Choroid plexus epithelial cell (primary cell): Measurements from ENCODE around the gene TTC28.
A peak's percentile ranks its signal among the peaks of the same experiment; 100 is the strongest.
"Not testable (repeated sequence)": the region's sequence is repeated elsewhere in the genome, so short reads cannot be mapped to it uniquely, and the experiment has no call there.

Experiments
- DNase-seq: peaks from one replicate; pipeline ENCODE4 v3.0.0-alpha.2; 2010; ENCODE audit warnings: low read depth
- H3K4me3 ChIP-seq: 2 replicates; pipeline ENCODE4 v1.5.1; 2011; ENCODE audit warnings: low read depth, mild to moderate bottlenecking, control low read depth, low read length, moderate library complexity
- TF ChIP-seq, protein P1 (sequence below): conservative IDR thresholded peaks from 2 replicates; pipeline ENCODE4 v1.5.1; 2011; ENCODE audit warnings: low read depth, mild to moderate bottlenecking, control low read depth, inconsistent platforms, low read length, moderate library complexity

Gene TTC28

GRCh38 chr22:28548406-28548805, 131.2 kb downstream of the TTC28 start:
- H3K4me3 ChIP-seq = no peak overlapping the region
- DNase-seq = no peak
- TF ChIP-seq, protein P1, sequence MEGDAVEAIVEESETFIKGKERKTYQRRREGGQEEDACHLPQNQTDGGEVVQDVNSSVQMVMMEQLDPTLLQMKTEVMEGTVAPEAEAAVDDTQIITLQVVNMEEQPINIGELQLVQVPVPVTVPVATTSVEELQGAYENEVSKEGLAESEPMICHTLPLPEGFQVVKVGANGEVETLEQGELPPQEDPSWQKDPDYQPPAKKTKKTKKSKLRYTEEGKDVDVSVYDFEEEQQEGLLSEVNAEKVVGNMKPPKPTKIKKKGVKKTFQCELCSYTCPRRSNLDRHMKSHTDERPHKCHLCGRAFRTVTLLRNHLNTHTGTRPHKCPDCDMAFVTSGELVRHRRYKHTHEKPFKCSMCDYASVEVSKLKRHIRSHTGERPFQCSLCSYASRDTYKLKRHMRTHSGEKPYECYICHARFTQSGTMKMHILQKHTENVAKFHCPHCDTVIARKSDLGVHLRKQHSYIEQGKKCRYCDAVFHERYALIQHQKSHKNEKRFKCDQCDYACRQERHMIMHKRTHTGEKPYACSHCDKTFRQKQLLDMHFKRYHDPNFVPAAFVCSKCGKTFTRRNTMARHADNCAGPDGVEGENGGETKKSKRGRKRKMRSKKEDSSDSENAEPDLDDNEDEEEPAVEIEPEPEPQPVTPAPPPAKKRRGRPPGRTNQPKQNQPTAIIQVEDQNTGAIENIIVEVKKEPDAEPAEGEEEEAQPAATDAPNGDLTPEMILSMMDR = no peak

DNA sequence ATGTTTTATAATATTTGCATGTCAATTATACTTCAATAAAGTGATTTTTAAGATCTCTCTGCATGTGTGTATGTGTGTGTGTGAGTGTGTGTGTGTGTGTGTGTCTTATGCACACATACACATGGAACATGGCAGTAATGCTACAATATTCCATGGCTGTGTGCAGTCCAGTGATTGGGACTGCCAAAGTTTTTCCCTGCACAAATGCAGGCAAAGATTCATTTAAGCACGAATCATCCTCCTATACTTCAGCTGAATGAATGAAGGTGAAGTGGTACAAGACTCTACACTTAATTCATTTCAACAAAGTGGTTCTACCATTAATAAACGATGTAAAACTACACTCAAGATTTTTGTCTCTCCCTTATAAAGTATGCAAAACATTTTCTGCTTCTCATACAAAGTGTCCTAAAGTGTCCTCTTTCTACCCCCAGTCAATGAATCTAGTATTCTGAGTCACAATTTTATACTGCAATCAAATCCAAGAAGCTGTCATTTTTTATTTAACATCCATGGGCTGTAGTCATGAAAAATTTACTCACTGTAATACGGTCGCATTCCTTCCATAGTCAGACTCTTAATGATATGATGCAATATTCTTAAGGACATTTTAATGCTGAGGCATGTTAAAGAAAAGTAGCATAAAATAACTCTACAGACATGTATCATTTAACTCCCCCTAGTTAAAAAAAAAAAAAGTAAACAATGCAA, 132.4 kb downstream of the TTC28 start:
- no peak overlapping the region for H3K4me3 ChIP-seq
- peak; percentile 33 for DNase-seq
- TF ChIP-seq, protein P1 = no peak

DNA sequence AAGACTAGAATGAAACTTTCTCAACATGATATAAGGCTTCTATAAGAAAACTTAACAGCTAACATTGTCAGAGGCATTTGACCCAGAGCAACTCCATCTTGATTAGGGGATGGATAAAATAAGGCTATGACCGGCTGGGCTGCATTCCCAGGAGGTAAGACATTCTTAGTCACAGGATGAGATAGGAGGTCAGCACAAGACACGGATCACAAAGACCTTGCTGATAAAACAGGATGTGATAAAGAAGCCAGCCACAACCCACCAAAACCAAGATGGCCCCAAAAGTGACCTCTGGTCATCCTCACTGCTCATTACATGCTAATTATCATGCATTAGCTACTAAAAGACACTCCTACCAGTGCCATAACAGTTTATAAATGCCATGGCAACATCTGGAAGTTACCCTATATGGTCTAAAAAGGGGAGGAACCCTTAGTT, 135.2 kb downstream of the TTC28 start:
- no peak overlapping the region for H3K4me3 ChIP-seq
- TF ChIP-seq, protein P1 = no peak
- no peak for DNase-seq

- no peak for DNase-seq
- TF ChIP-seq, protein P1 = no peak
- no peak overlapping the region for H3K4me3 ChIP-seq
Observed at GRCh38 chr22:28542980-28543621, 136.5 kb downstream of the TTC28 start.

DNA sequence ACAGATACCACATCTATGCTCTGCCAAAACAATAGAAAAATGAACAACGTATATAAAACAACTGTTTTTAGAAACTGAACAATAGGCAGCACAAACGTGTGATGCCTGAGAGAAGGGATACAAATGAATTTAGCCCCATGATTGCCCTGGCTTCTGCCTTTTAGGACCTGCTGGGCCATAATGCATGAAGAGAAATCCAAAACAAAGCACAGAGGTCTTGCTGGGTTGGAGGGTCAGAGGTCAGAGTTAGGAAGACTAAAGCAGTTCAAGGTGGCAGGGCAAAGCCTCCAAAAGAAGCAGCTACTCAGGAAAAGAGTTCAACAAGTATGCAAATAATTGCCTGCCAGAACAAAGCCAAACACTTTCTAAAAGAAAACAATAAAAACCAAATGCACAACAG, 138.5 kb downstream of the TTC28 start:
- no peak overlapping the region for H3K4me3 ChIP-seq
- TF ChIP-seq, protein P1 = no peak

GRCh38 chr22:28538922-28539321, 140.7 kb downstream of the TTC28 start:
- DNase-seq = no peak
- H3K4me3 ChIP-seq = no peak overlapping the region
- TF ChIP-seq, protein P1 = no peak

More for the DNA sequence above, 138.5 kb downstream of the TTC28 start:
- no peak for DNase-seq

DNA sequence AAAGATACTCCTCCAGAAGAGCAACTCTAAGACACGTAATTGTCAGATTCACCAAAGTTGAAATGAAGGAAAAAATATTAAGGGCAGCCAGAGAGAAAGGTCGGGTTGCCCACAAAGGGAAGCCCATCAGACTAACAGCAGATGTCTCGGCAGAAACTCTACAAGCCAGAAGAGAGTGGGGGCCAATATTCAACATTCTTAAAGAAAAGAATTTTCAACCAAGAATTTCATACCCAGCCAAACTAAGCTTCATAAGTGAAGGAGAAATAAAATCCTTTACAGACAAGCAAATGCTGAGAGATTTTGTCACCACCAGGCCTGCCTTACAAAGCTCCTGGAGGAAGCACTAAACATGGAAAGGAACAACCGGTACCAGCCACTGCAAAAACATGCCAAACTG, 149.1 kb downstream of the TTC28 start:
- DNase-seq, H3K4me3 ChIP-seq: not testable (repeated sequence)

GRCh38 chr22:28529144-28529543, 150.5 kb downstream of the TTC28 start:
- DNase-seq, H3K4me3 ChIP-seq: not testable (repeated sequence)
